HCT116 (cell line): ENCODE measurements around the gene PRRG1. TPM values are rescaled to one million over a fixed set of nuclear protein-coding genes. Genes with fewer than 3 reads are reported as not detected.
A peak's percentile ranks its signal among the peaks of the same experiment; 100 is the strongest.
"Not testable (repeated sequence)": the region's sequence is repeated elsewhere in the genome, so short reads cannot be mapped to it uniquely, and the experiment has no call there.

Source experiments
- ATAC-seq: fragments of 200-7000 bp; cut with Tn5 transposase; 2 replicates; pipeline ENCODE4 v1.9.1; 2020; ENCODE audit warnings: mild to moderate bottlenecking, moderate library complexity
- BruUV-seq: library from RNA; stranded (reverse); fragments of 400-500 nt; replicated peaks from 2 replicates; lab custom pipeline; 2021; lab: Mats Ljungman, UMichigan
- CTCF ChIA-PET: fragments of 300-600 bp; sonication (Branson Sonifier 250); formaldehyde crosslinking; loops from one replicate; lab custom pipeline; 2021; ENCODE audit warnings: antibody characterized with exemption; lab: Charles Lee
- POLR2A ChIA-PET: fragments of 300-600, 350-600 bp; sonication (Branson Sonifier 250); formaldehyde crosslinking; loops from one replicate; lab custom pipeline; 2021; ENCODE audit warnings: antibody characterized with exemption; lab: Charles Lee
- RAD21 ChIA-PET, 2 experiments: fragments of 300-600 bp; sonication (Branson Sonifier 250); formaldehyde crosslinking; loops; one replicate each; lab custom pipeline; 2023; ENCODE audit warnings: low total read pairs in 2 of 2; ENCODE audit not compliant: uncharacterized antibody in 2 of 2, unreplicated experiment in 2 of 2, low non-redundant PET in 1 of 2; lab: Charles Lee
- DNase-seq: peaks from one replicate; pipeline ENCODE4 v3.0.0-alpha.2; 2010; ENCODE audit warnings: low read depth, low spot score
- H2AFZ ChIP-seq: fragments of 200-600 bp; shearing (Covaris generic), sonication (generic); 2 replicates; pipeline ENCODE4 v1.6.1; 2017; ENCODE audit warnings: low read depth, mixed run types, mixed read lengths, antibody characterized with exemption, low read length; ENCODE audit not compliant: poor library complexity, severe bottlenecking
- H3K27ac ChIP-seq: 2 replicates; pipeline ENCODE4 v1.5.1; 2012; ENCODE audit warnings: low read depth, low read length
- H3K27me3 ChIP-seq: fragments of 200-600 bp; sonication (generic); 2 replicates; pipeline ENCODE4 v1.6.1; 2016; ENCODE audit warnings: mixed run types, low read length, mixed read lengths; ENCODE audit not compliant: insufficient read depth
- H3K36me3 ChIP-seq, 2 experiments: fragments of 200-500 bp in 1 of 2; fragments of 200-600 bp in 1 of 2; sonication (Bioruptor generic) in 1 of 2; sonication (generic) in 1 of 2; 2 replicates each; pipeline versions ENCODE4 v1.5.1 to v1.6.1; 2014 to 2016; ENCODE audit warnings: low read length in 2 of 2, inconsistent platforms in 1 of 2, mixed read lengths in 1 of 2, mixed run types in 1 of 2; ENCODE audit not compliant: insufficient read depth in 2 of 2, control insufficient read depth in 1 of 2
- H3K4me1 ChIP-seq, 2 experiments: fragments of 200-600 bp in 1 of 2; sonication (generic) in 1 of 2; 2 replicates each; pipeline versions ENCODE4 v1.5.1 to v1.6.1; 2012 to 2017; ENCODE audit warnings: low read length in 2 of 2, inconsistent platforms in 1 of 2, mild to moderate bottlenecking in 1 of 2, mixed read lengths in 1 of 2, mixed run types in 1 of 2, moderate library complexity in 1 of 2; ENCODE audit not compliant: insufficient read depth in 2 of 2, control insufficient read depth in 1 of 2
- H3K4me2 ChIP-seq: fragments of 200-600 bp; sonication (generic); 2 replicates; pipeline ENCODE4 v1.6.1; 2017; ENCODE audit warnings: mixed run types, low read length, mixed read lengths
- H3K4me3 ChIP-seq, 2 experiments: fragments of 200-600 bp in 1 of 2; sonication (generic) in 1 of 2; replicated peaks in 1 of 2; 2 replicates each; pipeline ENCODE4 v1.5.1; 2011 to 2016; ENCODE audit warnings: low read length in 2 of 2, control low read depth in 1 of 2, low read depth in 1 of 2, mild to moderate bottlenecking in 1 of 2, mixed read lengths in 1 of 2, mixed run types in 1 of 2
- H3K79me2 ChIP-seq: fragments of 200-600 bp; sonication (generic); 2 replicates; pipeline ENCODE4 v1.6.1; 2017; ENCODE audit warnings: mild to moderate bottlenecking, mixed run types, low read length, moderate library complexity, mixed read lengths; ENCODE audit not compliant: insufficient read depth
- H3K9ac ChIP-seq: fragments of 200-600 bp; sonication (generic); 2 replicates; pipeline ENCODE4 v1.6.1; 2016; ENCODE audit warnings: low read length, mixed read lengths
- H3K9me2 ChIP-seq: fragments of 200-600 bp; sonication (generic), shearing (Covaris generic); 2 replicates; pipeline ENCODE4 v1.6.1; 2017; ENCODE audit warnings: mixed run types, mild to moderate bottlenecking, moderate library complexity; ENCODE audit not compliant: insufficient read depth
- H3K9me3 ChIP-seq, 2 experiments: fragments of 200-500 bp in 1 of 2; fragments of 200-600 bp in 1 of 2; sonication (Bioruptor generic) in 1 of 2; sonication (generic) in 1 of 2; 2 replicates each; pipeline ENCODE4 v1.6.1; 2014 to 2017; ENCODE audit warnings: low read length in 2 of 2, mixed read lengths in 2 of 2, inconsistent platforms in 1 of 2, low read depth in 1 of 2, mild to moderate bottlenecking in 1 of 2, mixed run types in 1 of 2, moderate library complexity in 1 of 2; ENCODE audit not compliant: control insufficient read depth in 1 of 2, insufficient read depth in 1 of 2
- H4K20me1 ChIP-seq: fragments of 200-600 bp; sonication (generic), shearing (Covaris generic); 2 replicates; pipeline ENCODE4 v1.6.1; 2017; ENCODE audit warnings: mixed run types, mild to moderate bottlenecking, moderate library complexity; ENCODE audit not compliant: insufficient read depth
- EZH2 ChIP-seq: fragments of 200-600 bp; sonication (generic); IDR thresholded peaks from 2 replicates; pipeline ENCODE4 v1.6.1; 2017; ENCODE audit warnings: antibody characterized with exemption, mixed run types
- FOSL1 ChIP-seq: IDR thresholded peaks from 2 replicates; pipeline ENCODE4 v1.6.1; 2012; ENCODE audit warnings: low read depth
- JUND ChIP-seq: IDR thresholded peaks from 2 replicates; pipeline ENCODE4 v1.6.1; 2012
- POLR2A ChIP-seq: IDR thresholded peaks from 2 replicates; pipeline ENCODE4 v1.7.0; 2011; ENCODE audit warnings: borderline replicate concordance; ENCODE audit not compliant: insufficient read depth, insufficient read length; ENCODE audit errors: extremely low read depth
- POLR2AphosphoS5 ChIP-seq: IDR thresholded peaks from 2 replicates; pipeline ENCODE4 v1.6.1; 2011; ENCODE audit warnings: mild to moderate bottlenecking, low read depth, low read length, moderate library complexity
- RAD21 ChIP-seq: IDR thresholded peaks from 2 replicates; pipeline ENCODE4 v1.6.1; 2012; ENCODE audit warnings: low read depth, mild to moderate bottlenecking
- SP1 ChIP-seq: IDR thresholded peaks from 2 replicates; pipeline ENCODE4 v1.6.1; 2012; ENCODE audit warnings: low read depth
- YY1 ChIP-seq: IDR thresholded peaks from 2 replicates; pipeline ENCODE4 v1.6.1; 2011; ENCODE audit warnings: low read length, low read depth, moderate library complexity, mild to moderate bottlenecking; ENCODE audit not compliant: insufficient replicate concordance; ENCODE audit errors: extremely low read depth
- ZNF274 ChIP-seq: fragments of 200-500 bp; sonication (Bioruptor generic); IDR thresholded peaks from 2 replicates; pipeline ENCODE4 v1.6.1; 2014; ENCODE audit warnings: mild to moderate bottlenecking, low read depth, low read length, inconsistent platforms
- intact Hi-C: fragments of 100-400 bp; cut with micrococcal nuclease; formaldehyde crosslinking; loops from 2 replicates; pipeline ENCODE4 v1.10.0; 2022
- total RNA-seq: library from RNA; stranded (reverse); gene quantifications from one replicate; pipeline ENCODE4 v1.2.1, GENCODE V29; 2021; ENCODE audit not compliant: unreplicated experiment
- TF ChIP-seq, protein P1 (sequence below): IDR thresholded peaks from 2 replicates; pipeline ENCODE4 v1.6.1; 2012
- TF ChIP-seq, protein P2 (sequence below): IDR thresholded peaks from 2 replicates; pipeline ENCODE4 v1.6.1; 2012

PRRG1 gene
- total RNA-seq, 1 experiment from 2014 or later, result 16.0 TPM

DNA sequence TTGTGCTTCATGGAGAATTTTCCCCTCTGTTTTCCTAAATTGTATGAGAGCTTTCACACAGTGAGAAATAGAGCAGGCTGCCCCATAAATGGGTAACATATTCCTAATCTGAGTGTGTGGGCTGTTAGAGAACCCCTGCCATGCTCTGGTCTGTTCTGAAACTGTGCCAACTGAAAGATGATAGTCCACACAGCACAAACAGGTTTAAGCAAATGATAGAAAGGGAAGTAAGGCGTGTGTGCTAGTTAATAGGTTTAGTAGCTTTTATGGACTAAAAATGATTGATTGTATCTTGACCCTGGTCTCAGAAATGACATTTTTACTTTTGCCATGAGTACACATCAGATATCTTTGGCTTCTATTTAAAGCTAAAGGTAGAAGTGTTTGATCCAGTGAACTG is 106.2 kb downstream of the PRRG1 start:
- RAD21 ChIA-PET, result no interaction called here
- no peak for DNase-seq
- H3K4me3 ChIP-seq, result peak overlapping the region in 1 of 2 experiments; percentile 34; a peak in 3 of 4 replicates
- TSS peak; percentile 93 for BruUV-seq
- peak overlapping the region; percentile 63 for H3K9ac ChIP-seq
- peaks cover 30 to 59% of the 10 kb centered on the region in 2 experiments for H3K4me1 ChIP-seq
- no peaks in the 10 kb centered on the region for H3K27me3 ChIP-seq
- no peaks in the 10 kb centered on the region for H3K9me3 ChIP-seq
- H3K27ac ChIP-seq, result peak overlapping the region; percentile 81
- peak; percentile 65 for ATAC-seq
- POLR2A ChIA-PET, result no interaction called here
- CTCF ChIA-PET, result no interaction called here
- H3K79me2 ChIP-seq, result peaks cover 11% of the 10 kb centered on the region
- H4K20me1 ChIP-seq, result no peaks in the 10 kb centered on the region
- TF ChIP-seq POLR2AphosphoS5 (no peak), POLR2A (no peak), RAD21 (no peak), ZNF274 (no peak), YY1 (no peak), EZH2 (no peak)
- TF ChIP-seq, protein P1, sequence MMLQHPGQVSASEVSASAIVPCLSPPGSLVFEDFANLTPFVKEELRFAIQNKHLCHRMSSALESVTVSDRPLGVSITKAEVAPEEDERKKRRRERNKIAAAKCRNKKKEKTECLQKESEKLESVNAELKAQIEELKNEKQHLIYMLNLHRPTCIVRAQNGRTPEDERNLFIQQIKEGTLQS, result no peak
- TF ChIP-seq, protein P2, sequence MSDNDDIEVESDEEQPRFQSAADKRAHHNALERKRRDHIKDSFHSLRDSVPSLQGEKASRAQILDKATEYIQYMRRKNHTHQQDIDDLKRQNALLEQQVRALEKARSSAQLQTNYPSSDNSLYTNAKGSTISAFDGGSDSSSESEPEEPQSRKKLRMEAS, result peak; percentile 1; the same call in 1 of the 2 replicates
- intact Hi-C loops, result no loop called here
- no peak overlapping the region for H2AFZ ChIP-seq
- no peaks in the 10 kb centered on the region for H3K9me2 ChIP-seq
- H3K36me3 ChIP-seq, result no peaks in the 10 kb centered on the region
- peak overlapping the region; percentile 76 for H3K4me2 ChIP-seq

DNA sequence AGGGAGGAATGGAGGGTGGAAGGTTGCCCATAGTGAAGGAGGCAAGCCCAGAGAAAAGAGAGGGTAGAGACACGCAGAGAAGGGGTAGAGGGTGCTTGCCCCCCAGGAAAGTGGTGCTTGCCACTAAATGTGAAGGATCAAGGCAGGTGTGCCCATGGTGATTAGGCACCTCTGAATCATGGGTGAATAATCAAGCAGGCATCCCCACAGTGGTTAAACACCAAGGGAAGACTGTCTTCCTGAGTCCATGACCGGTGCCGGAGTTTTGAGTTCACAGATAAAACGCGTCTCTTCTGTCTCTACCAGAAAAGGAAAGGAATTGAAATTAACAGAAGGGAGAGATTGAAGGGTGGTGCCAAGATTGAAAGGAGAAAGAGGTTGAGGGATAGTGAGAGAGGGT is 111.1 kb downstream of the PRRG1 start:
- RAD21 ChIA-PET, result not testable (repeated sequence)

More for the DNA sequence above, 111.1 kb downstream of the PRRG1 start:
- H4K20me1 ChIP-seq, intact Hi-C loops, H3K9me2 ChIP-seq: not testable (repeated sequence)
- peak overlapping the region; percentile 26 to 47 for H3K4me3 ChIP-seq
- TF ChIP-seq SP1, result peak; percentile 54; the same call in 1 of the 2 replicates
- peak; percentile 71 for TF ChIP-seq FOSL1
- peak; percentile 63 for TF ChIP-seq JUND
- TF ChIP-seq, all 23 proteins: peak for 3; not testable (repeated sequence) for 20
- Histone ChIP-seq H3K9ac (peak overlapping the region; percentile 57), H3K79me2 (peaks cover 11% of the 10 kb centered on the region), H3K27ac (peak overlapping the region; percentile 77), H3K4me1 (peaks cover 25 to 51% of the 10 kb centered on the region in 2 experiments), H3K4me2 (peak overlapping the region; percentile 68)
- H3K36me3 ChIP-seq, POLR2A ChIA-PET, H3K9me3 ChIP-seq, H2AFZ ChIP-seq, H3K27me3 ChIP-seq: not testable (repeated sequence)
- DNase-seq, result peak; percentile 39
- ATAC-seq, result peak; percentile 86
- TSS peak; percentile 72 for BruUV-seq
- CTCF ChIA-PET, result interaction anchor here (0.7 kb wide), 1 partner anchor 303 kb away, joined by 4 read pairs; no protein-coding TSS in a partner anchor
